OCI-LY1 (cell line): Measurements from ENCODE around the gene TTN.

Experiments used
- EZH2 ChIP-seq: fragments of 200-600 bp; sonication (generic), shearing (Covaris generic); IDR thresholded peaks from 2 replicates; pipeline ENCODE4 v1.8.0; 2017; ENCODE audit warnings: borderline replicate concordance, mixed run types, mild to moderate bottlenecking, antibody characterized with exemption, low read length, moderate library complexity, mixed read lengths
- TF ChIP-seq, protein P1 (sequence below): fragments of 200-600 bp; sonication (generic), shearing (Covaris generic); IDR thresholded peaks from 2 replicates; pipeline ENCODE4 v1.5.1; 2017; ENCODE audit warnings: mild to moderate bottlenecking, antibody characterized with exemption, low read length, moderate library complexity, mixed read lengths

DNA sequence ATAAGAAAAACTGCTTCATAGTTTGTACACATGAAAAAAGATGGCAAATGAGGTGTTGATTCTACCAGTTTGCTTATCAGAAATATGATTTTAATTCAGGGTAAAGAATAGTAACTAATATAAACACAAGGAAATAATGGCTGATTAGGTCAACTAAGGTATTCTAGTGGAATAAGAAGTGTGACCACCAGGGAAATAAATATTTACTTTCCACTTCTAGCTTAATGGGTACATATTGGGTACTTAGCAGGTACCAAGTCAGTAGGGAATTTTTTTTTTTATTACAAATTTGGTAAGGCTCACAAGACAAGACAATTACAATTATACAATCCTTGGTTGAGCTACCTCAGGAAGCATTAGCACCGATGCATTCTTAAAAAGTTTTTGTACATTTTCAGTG, 191.3 kb downstream of the TTN start:
- TF ChIP-seq, protein P1, sequence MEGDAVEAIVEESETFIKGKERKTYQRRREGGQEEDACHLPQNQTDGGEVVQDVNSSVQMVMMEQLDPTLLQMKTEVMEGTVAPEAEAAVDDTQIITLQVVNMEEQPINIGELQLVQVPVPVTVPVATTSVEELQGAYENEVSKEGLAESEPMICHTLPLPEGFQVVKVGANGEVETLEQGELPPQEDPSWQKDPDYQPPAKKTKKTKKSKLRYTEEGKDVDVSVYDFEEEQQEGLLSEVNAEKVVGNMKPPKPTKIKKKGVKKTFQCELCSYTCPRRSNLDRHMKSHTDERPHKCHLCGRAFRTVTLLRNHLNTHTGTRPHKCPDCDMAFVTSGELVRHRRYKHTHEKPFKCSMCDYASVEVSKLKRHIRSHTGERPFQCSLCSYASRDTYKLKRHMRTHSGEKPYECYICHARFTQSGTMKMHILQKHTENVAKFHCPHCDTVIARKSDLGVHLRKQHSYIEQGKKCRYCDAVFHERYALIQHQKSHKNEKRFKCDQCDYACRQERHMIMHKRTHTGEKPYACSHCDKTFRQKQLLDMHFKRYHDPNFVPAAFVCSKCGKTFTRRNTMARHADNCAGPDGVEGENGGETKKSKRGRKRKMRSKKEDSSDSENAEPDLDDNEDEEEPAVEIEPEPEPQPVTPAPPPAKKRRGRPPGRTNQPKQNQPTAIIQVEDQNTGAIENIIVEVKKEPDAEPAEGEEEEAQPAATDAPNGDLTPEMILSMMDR, result no peak
- no peak for TF ChIP-seq EZH2
